Spleen (tissue), 13 donors: Measurements from ENCODE around the gene SLC30A7. TPM values are rescaled to one million over a fixed set of nuclear protein-coding genes. Genes with fewer than 3 reads are reported as not detected.
A peak's percentile ranks its signal among the peaks of the same experiment; 100 is the strongest.

Experiments
- DNase-seq: peaks from one replicate; pipeline ENCODE4 v3.0.0-alpha.2; 2020
- H3K27ac ChIP-seq, 8 donors: fragments of 200-600 bp; sonication (generic) in 7 of 8; 1 replicate in 4 of 8; 2 replicates in 4 of 8; pipeline versions ENCODE4 v1.5.0 to v1.8.0; 2016 to 2021; ENCODE audit warnings: inconsistent platforms in 4 of 8, mild to moderate bottlenecking in 4 of 8, moderate library complexity in 1 of 8
- H3K27me3 ChIP-seq, 7 donors: fragments of 200-600 bp; sonication (generic) in 6 of 7; replicated peaks in 1 of 7; 1 replicate in 4 of 7; 2 replicates in 3 of 7; pipeline versions ENCODE4 v1.5.0 to v1.8.0; 2016 to 2021; ENCODE audit warnings: inconsistent platforms in 3 of 7, mild to moderate bottlenecking in 1 of 7
- H3K36me3 ChIP-seq, 6 donors: fragments of 200-600 bp; sonication (generic) in 5 of 6; 1 replicate in 4 of 6; 2 replicates in 2 of 6; pipeline versions ENCODE4 v1.5.0 to v1.8.0; 2016 to 2021; ENCODE audit warnings: inconsistent platforms in 2 of 6
- H3K4me1 ChIP-seq, 6 donors: fragments of 200-600 bp; sonication (generic) in 5 of 6; 1 replicate in 3 of 6; 2 replicates in 3 of 6; pipeline versions ENCODE4 v1.5.0 to v1.8.0; 2016 to 2021; ENCODE audit warnings: inconsistent platforms in 3 of 6
- H3K4me3 ChIP-seq, 8 donors: fragments of 200-600 bp; sonication (generic) in 7 of 8; 1 replicate in 4 of 8; 2 replicates in 4 of 8; pipeline versions ENCODE4 v1.5.0 to v1.8.0; 2016 to 2021; ENCODE audit warnings: inconsistent platforms in 4 of 8, mild to moderate bottlenecking in 4 of 8, moderate library complexity in 2 of 8
- H3K9me3 ChIP-seq, 8 donors: fragments of 200-600 bp; sonication (generic) in 7 of 8; 1 replicate in 4 of 8; 2 replicates in 4 of 8; pipeline versions ENCODE4 v1.5.0 to v1.8.0; 2016 to 2021; ENCODE audit warnings: inconsistent platforms in 4 of 8
- POLR2A ChIP-seq, 3 donors: fragments of 450-650 bp; IDR thresholded peaks; one replicate each; pipeline ENCODE4 v1.5.1; 2017; ENCODE audit warnings: antibody characterized with exemption in 3 of 3, mild to moderate bottlenecking in 1 of 3
- POLR2AphosphoS5 ChIP-seq, 3 donors: sonication (generic); formaldehyde crosslinking; IDR thresholded peaks; one replicate each; pipeline ENCODE4 v1.5.1; 2017; ENCODE audit warnings: antibody characterized with exemption in 3 of 3
- WGBS, 5 donors: extraction: QIAGEN DNeasy Blood & Tissue Kit in 3 of 5; methylation state at CpG; one replicate each; pipeline versions ENCODE4 v1.1.5 to v1.1.7; 2013 to 2018; 5-methylcytosine and 5-hydroxymethylcytosine counted together
- intact Hi-C: fragments of 100-400 bp; cut with DNase I; formaldehyde crosslinking; loops from one replicate; pipeline ENCODE4 v1.15.0; 2023; ENCODE audit warnings: low total_unique reads
- long read RNA-seq, 2 donors: transcript quantifications; one replicate each; lab custom pipeline, GENCODE V29; 2026
- polyA plus RNA-seq, 3 donors: library from polyadenylated mRNA; stranded (reverse); fragments of 200-250 nt; gene quantifications; one replicate each; pipeline ENCODE4 v1.2.1, GENCODE V29; 2013
- total RNA-seq, 7 donors: library from RNA; depleted of rRNA in 3 of 7; stranded (reverse); fragments of >200 nt in 3 of 7; fragmentation: NEBNext Ultra II Directional in 4 of 7; extraction: Animal tissue kit (Norgen Biotek cat#: 25700) in 4 of 7; gene quantifications; one replicate each; pipeline versions ENCODE4 v1.1.0 to v1.2.1, GENCODE V29; 2016 to 2021
- TF ChIP-seq, protein P1 (sequence below), 11 experiments: fragments of 200-600 bp in 7 of 11; fragments of 450-650 bp in 4 of 11; sonication (generic) in 4 of 11; IDR thresholded peaks in 8 of 11; conservative IDR thresholded peaks in 3 of 11; 1 replicate in 7 of 11; 2 replicates in 4 of 11; pipeline versions ENCODE4 v1.4.0 to v1.8.0; 2016 to 2021; ENCODE audit warnings: antibody characterized with exemption in 11 of 11, inconsistent platforms in 4 of 11, mild to moderate bottlenecking in 1 of 11
- donor health status: healthy with polysubstance abuse.
- donor health status: DM: no; HTN: no; CAD: no; lungs with moderate emphysema.
- donor health status: DM: no; HTN: no; CAD: no.
- donor health status: Bipolar disorder and iron deficiency.
- donor health status: healthy.
- donor health status: DM: no; HTN: no; CAD: no.
- donor health status: DM: yes; HTN: yes; CAD: no.

SLC30A7 gene
- total RNA-seq, result 10 to 100 TPM; 32.8 to 44.5 (median 39.1) TPM
- polyA plus RNA-seq, result 1 to 10 TPM; 4.2 to 4.9 (median 4.6) TPM
- long read RNA-seq, donor 1, full-length matches to known transcripts, result 3 of 3 reads
- long read RNA-seq, donor 1, partial matches to known transcripts, result 0 of 3 reads
- long read RNA-seq, donor 1, other reads (novel, unspliced or antisense), result 0 of 3 reads
- long read RNA-seq, donor 2, result 0 reads

GRCh38 chr1:100895540-100896480 is at the start of gene SLC30A7:
TSS of gene SLC30A7 (plus strand) at chr1:100896090. CDS start at chr1:100896263, 173 bp downstream.
- Histone ChIP-seq H3K4me1 (peaks cover 15 to 56% (median 37%) of the 10 kb centered on the region in 6 donors), H3K27ac (peak within 1 kb of the TSS; percentile 90 to 95 (median 94)), H3K4me3 (peak within 1 kb of the TSS; percentile 80 to 98 (median 87)), H3K27me3 (no peaks in the 10 kb centered on the region), H3K36me3 (peaks cover 0 to 32% (median 15%) of the 10 kb centered on the region in 6 donors), H3K9me3 (peaks cover 0 to 3% (median under 1%) of the 10 kb centered on the region in 8 donors)
- peak; percentile 99 for DNase-seq
- 0 to 1% (median 0%) methylated on average over 24 to 62 of the region's 62 CpGs for WGBS, 5 donors
- intact Hi-C loops, result no loop called here
- TF ChIP-seq POLR2AphosphoS5 (IDR thresholded peaks at IDR 0.05), result peak; percentile 93 to 97 (median 95)
- peak in 2 of 3 donors; percentile 41 to 53 for TF ChIP-seq POLR2A (IDR thresholded peaks at IDR 0.05)
- TF ChIP-seq, protein P1, sequence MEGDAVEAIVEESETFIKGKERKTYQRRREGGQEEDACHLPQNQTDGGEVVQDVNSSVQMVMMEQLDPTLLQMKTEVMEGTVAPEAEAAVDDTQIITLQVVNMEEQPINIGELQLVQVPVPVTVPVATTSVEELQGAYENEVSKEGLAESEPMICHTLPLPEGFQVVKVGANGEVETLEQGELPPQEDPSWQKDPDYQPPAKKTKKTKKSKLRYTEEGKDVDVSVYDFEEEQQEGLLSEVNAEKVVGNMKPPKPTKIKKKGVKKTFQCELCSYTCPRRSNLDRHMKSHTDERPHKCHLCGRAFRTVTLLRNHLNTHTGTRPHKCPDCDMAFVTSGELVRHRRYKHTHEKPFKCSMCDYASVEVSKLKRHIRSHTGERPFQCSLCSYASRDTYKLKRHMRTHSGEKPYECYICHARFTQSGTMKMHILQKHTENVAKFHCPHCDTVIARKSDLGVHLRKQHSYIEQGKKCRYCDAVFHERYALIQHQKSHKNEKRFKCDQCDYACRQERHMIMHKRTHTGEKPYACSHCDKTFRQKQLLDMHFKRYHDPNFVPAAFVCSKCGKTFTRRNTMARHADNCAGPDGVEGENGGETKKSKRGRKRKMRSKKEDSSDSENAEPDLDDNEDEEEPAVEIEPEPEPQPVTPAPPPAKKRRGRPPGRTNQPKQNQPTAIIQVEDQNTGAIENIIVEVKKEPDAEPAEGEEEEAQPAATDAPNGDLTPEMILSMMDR (IDR thresholded peaks at IDR 0.05 in 8 of 11, conservative IDR thresholded peaks at IDR 0.05 in 3 of 11), result no peak

DNA sequence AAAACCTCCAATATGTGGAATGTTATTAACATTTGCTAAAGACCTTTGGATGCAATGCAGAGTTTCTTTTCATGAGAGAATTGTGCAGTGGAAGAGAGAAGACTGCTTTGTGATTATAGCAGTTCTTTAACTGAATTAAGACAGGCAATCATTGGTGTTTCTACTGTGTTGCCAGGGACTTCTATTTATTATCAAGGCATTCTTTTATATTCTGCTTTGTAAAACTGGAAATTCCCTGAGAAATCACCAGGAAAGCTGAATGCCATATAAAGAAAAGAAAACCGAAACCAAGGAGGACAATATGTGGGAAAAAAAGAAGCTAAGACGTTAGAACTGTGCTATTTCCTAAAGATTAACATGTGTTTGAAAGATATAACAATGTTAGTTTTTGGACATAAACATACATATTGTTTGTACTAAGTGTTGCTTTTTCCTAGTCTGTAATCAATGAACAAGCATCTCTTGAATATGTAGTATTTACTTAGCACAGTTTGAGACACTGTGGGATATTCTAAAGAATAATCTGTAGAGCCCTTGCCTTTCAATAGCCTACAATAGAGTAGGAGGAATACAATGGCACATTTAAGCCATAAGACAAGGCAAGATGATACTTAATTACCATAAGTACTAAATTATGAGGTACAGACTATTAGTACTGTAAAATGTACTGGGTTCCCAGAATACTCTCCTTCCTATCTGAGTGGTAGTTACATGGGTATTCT is 48.4 kb upstream of the SLC30A7 start:
- H3K4me3 ChIP-seq, result peak overlapping the region in 2 of 8 donors; percentile 20 to 32
- no peak for TF ChIP-seq POLR2A (IDR thresholded peaks at IDR 0.05)
- no peak for TF ChIP-seq POLR2AphosphoS5 (IDR thresholded peaks at IDR 0.05)
- TF ChIP-seq, protein P1 (IDR thresholded peaks at IDR 0.05 in 8 of 11, conservative IDR thresholded peaks at IDR 0.05 in 3 of 11), result no peak
- H3K36me3 ChIP-seq, result no peaks in the 10 kb centered on the region
- peaks cover 0 to 4% (median 0%) of the 10 kb centered on the region in 6 donors for H3K4me1 ChIP-seq
- DNase-seq, result no peak
- peak overlapping the region in 7 of 8 donors; percentile 21 to 67 (median 58) for H3K27ac ChIP-seq
- WGBS, 5 donors, result 10 to 28% (median 14%) methylated on average over 2 of the region's 2 CpGs
- H3K27me3 ChIP-seq, result no peaks in the 10 kb centered on the region
- intact Hi-C loops, result no loop called here
- H3K9me3 ChIP-seq, result no peaks in the 10 kb centered on the region

GRCh38 chr1:100851726-100852125 is 44.2 kb upstream of the SLC30A7 start:
- H3K4me3 ChIP-seq, result no peak overlapping the region
- no peaks in the 10 kb centered on the region for H3K27me3 ChIP-seq
- no peaks in the 10 kb centered on the region for H3K9me3 ChIP-seq
- TF ChIP-seq POLR2AphosphoS5 (IDR thresholded peaks at IDR 0.05) (no peak), POLR2A (IDR thresholded peaks at IDR 0.05) (no peak)
- TF ChIP-seq, protein P1 (IDR thresholded peaks at IDR 0.05 in 8 of 11, conservative IDR thresholded peaks at IDR 0.05 in 3 of 11), result no peak
- no peak overlapping the region for H3K27ac ChIP-seq
- WGBS, 5 donors, result 91 to 98% (median 95%) methylated on average over 5 of the region's 5 CpGs
- no peak for DNase-seq
- no peaks in the 10 kb centered on the region for H3K36me3 ChIP-seq
- H3K4me1 ChIP-seq, result peaks cover 0 to 4% (median 0%) of the 10 kb centered on the region in 6 donors
- intact Hi-C loops, result no loop called here
